Anterior cingulate cortex (tissue), 58 donors: ENCODE measurements around the gene MAP4K2.

Source experiments
- DNase-seq, 58 donors: peaks; one replicate each; lab custom pipeline; 2025; lab: John Stamatoyannopoulos, UW

The MAP4K2 gene

DNA sequence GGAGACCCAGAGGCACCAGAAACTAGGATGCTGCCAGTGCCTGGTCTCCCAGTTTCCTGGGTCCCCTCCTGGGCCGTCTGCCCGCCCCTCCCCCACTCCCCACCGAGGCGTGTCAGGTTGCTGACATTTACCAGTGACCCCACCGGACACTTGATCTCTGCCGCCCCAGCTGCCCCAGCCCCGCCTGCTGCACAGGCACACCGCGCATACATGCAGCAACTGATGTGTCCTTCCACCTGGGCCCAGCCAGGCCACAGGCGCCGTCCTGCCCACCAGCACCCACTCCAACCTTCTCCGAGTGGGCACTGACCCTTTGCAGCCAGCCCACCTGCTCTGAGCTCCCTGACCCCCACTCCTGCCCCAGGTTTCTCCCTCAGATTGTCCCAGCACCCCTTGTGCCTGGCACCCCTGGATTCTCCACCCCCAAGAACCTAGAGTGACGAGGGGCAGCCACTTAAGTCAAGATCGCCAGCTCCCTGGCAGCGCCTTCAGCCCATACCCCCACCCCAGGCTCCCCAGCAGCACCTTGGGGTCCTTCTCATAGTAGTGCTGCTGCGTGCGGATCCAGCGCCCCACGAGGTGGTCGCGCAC, 43.8 kb downstream of the MAP4K2 start:
- no peak for DNase-seq

DNA sequence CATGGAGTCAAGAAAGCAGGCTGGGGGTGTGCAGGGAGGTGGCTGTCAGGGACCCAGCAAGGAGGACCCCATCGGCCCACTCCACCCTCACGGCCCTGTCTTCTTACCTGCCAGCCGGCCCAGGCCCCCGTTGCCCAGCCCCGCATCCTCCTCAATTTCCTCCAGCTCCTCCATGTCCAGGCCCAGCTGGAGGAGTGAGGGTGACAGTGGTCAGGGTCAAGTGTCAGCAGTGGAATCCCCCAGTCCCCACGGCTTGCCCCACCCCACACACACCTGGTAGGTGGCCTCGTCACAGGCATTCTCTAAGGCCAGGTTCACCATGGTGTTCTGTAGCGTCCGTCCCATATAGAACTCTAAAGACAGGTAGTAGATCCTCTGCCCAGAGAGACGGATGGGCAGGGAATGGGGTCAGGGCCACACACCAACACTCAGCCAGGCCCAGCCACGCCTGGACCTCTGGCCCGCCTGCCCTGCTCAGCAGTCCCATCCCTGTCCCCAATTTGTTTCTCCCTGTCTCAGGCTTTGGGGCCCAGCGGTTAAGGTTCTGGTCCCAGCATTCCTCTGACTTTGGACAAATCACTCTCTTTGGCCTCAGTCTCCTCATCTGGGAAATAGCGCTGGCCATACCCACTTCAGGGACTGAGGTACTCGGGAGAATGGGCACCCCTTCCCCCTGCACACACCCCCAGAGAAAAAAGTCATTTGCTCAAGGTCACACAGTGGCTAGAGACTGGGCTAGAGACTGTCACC, 44.5 kb downstream of the MAP4K2 start:
- DNase-seq = no peak

DNA sequence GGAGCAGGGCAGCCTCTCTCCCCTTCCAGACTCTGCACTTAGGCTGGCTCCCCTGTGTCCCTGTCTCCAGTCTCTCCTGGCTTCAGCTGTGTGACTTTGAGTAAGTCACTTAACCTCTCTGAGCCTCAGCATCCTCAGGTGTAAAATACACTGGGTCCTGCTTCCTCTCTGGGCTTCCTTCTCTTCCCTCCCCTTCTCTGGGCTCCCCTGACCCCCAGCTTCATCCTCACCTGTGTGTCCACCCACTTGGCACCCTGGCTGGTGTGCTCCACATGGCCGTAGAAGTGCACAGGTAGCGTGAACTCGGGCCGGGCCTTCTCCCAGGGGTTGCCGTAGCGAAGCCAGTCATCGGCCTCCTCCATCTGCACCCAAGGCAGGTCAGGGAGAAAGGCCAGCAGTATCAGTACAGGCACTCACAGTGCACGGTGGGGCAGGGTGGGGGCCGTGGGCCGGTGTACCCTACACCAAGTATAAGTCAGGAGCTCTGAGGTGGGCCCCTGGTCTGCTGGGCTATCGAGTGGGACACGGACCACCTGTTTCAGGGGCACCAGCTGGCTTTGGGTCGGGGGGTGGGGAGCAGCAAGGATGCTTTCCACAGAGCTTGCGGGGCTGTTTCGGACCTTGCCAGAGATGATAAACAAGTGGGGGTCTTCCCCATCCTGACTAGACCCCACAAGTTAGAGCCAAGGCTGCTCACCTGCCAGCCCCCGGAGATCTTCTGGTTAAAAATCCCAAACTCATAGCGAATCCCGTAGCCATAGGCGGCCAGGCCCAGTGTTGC, 45.3 kb downstream of the MAP4K2 start:
- DNase-seq = no peak

DNA sequence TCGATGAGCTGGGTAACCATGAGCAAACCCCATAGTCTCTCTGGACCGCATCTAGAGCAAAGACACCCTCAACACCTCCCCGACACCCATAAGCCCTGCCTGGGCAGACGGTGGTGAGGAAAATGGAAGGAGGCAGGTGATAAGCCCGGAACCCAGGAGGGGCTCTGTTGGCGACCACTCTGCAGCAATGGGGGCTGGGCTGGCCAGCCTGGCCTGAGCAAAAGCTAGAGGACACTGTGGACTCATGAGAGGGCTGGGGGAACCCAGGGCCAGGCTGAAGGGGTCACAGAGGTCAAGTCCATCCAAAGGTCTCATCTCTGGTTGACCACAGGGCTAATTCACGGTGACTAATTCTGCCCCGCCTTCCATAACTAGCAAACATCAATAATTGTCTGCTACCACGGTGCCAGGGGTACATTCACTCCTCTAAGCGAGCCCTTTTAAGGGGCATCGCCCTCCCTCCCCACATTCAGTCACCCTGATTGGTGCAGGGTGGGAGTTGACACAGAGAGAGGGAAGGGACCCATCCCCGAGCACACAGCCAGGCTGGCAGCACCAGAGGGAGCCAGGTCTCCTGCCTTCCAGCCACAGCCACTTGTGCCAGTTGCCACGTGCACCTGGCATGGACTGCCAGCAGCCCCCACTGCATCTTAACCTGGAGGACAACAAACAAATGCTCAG, 47.2 kb downstream of the MAP4K2 start:
- no peak for DNase-seq

DNA sequence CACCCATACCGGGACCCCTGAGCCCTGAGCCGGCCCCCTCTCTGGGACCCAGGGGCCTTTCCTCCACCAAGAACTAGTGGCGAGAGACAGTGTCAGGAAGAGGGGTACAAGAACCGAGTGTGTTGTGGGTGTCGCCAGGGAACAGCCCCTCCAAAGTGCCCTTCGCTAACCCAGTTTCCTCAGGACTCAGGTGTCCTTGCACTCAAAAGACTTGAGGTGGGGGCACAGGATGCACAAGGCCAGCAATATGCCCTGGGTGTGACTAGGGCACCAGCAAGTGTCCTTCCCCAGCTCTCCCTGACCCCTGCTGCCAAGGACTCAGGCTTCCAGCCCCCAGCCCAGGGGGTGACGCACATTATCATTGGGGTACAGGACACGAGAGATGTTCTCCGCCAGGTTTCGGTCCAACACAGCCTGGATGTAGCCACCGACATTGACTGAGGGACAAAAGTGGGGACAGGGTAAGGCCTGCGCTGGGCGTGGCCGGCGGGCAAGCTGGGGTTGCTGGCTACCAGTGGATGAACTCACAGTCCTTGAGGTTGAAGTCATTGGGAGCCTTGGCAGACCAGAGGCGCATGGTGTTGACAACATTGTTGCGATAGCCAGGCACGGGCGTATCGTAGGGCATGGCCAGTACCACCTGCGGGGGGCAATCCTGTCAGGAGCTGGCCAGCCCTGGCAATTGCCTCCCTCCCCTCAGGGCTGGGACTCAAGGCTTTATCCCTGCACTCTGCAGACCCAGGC, 47.9 kb downstream of the MAP4K2 start:
- DNase-seq = no peak

DNA sequence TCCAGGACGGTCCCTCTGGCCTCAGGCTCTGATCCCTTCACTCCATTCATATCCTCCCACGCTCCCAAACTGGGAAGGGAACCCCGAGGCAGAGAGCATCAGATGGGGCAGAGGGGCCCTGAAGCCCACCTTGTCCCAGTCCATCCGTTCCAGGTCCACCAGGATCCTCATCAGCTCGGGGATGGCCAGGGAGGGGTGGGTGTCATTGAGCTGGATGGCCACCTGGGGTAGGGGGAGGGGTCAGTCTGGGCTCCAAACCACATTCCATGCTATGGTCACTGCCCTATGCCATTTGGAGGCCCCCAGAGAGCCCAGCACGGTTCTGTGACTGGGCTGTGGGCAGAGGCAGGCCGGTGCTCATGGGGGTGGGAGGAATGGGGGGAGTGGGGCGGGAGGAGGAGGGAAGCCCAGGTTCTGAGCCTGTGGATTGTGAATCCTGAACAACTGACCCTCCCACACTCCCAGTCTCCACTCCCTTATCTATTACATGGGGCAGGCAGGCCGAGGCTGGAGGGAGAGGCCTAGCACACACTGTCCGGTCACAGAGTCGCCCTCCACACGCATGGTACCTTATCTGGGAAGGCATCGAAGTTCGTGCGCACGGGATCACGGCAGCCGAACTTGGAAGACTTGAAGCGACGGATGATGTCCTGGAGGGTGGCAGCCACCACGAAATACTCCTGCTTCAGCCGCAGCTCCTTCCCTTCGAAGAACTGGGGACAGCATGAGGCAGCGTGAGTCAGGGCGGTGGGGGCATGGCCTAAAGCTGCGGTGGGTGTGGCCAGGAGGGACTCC, 48.7 kb downstream of the MAP4K2 start:
- no peak for DNase-seq

DNA sequence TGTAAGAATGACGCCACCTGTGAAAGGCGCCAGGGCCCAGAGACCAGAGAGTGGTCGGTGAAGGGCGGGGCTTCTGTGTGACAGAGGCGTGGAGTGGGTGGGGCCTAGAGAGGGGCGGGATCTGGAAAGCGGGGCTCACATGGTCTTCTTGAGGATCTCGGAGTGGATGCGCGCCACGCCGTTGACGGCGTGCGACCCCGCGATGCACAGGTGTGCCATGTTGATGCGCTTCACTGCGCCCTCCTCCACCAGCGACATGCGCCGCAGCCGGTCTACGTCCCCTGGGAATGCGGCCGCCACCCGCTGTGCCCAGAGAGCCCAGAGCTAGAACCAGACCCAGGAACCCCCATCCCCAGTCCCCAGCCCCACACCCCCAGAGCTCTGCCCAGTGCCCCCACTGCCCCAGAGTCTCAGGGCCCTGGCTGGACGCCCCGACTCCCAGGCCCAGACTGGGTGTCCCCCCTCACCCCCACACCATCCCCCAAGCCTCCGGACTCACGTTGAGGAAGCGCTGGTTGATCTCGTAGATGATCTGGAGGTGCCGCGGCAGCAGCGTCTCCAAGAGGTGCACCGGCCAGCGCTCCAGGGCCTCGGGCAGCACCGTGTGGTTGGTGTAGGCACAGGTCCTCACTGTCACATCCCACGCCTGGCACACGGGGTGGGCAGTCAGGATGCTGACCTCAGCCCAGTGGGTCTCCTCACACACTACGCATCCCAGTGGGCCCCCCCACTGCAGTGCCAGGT, 49.5 kb downstream of the MAP4K2 start:
- DNase-seq = no peak

DNA sequence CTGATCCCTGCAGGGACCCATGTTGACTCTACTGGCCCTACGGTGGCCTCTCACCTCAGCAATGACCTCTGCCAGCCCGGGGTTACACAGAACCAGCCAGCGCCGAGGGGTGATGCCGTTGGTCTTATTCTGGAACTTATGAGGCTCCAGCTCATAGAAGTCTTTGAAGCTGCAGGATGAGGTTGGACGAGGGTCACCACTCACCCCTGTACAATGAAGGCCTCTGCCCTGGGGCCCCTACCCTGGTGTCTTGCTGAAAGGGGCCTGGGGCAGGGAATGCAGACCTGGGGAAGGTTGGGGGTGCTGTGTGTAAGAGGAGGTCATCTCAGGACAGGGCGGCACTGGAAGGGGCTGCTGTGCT, 50.0 kb downstream of the MAP4K2 start:
- no peak for DNase-seq

DNA sequence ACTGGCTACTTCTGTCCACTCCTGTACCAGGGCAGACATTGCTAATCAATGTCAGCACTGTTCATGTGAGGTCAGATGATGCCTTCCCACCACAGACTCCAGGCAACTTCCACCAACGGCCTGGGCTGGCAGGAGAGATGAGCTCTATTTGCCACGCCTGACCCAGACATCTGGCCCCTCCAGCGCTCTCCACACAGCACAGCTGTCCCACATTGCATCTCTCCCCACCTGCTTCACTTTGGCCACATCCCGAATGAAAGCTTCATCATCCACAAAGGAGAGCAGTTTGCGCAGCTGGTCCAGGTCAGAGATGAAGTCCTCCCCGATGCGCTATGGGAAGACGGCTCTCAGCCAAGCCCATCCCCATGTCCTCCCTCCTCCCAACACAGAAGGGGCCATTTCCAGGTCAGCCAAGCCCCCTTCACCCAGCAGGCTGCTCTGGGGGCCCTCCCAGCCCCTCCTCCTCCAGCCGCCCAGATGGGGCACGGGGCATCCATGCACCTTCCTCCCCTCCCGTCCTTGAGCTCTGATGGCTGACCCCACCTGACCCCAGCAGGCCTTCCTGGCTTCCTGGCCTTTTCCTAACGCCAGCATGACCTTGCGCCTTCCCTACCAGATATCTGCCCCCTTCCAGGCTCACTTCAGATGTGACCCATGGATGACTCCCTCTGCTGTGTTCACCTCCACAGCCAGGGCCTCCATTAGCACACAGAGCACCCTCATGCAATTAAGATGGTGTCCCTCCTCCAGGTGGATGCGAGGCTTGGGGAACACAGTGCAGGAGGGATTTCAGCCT, 50.6 kb downstream of the MAP4K2 start:
- DNase-seq = no peak

DNA sequence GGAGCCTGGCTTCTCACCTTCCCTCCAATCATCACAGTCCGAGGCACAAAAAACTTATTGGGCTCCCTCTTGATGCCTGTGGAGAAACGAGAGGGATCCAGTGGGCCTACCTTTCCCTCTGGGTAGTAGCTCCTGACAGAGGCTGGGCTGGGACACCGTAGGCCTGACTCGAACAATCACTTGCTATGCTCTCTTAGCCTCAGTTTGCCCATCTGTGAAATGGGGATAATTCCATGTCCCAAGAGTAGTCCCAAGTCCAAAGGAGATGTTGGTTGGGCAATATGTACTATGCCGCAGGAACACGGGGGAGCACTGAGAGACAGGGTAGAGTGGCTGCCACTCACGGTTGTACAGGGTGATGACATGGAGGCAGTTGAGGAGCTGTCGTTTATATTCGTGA, 51.4 kb downstream of the MAP4K2 start:
- no peak for DNase-seq

DNA sequence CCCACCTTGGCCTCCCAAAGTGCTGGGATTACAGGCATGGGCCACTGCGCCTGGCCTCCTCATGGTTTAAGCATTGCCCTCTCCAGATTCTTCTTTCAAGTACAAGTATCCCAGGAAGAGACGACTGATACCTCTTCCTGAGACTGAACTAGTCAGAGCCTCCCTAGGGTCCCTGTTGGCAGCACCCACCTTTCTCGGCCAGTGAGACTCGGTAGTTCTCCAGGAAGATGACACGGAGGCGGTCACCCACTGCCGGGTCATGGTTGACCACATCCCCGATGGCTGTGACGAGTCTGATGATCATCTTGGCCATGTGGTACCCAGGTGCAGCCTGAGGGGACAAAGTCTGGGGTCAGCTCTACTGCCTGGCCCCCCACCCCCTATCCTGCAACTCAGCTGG, 51.9 kb downstream of the MAP4K2 start:
- DNase-seq = no peak

DNA sequence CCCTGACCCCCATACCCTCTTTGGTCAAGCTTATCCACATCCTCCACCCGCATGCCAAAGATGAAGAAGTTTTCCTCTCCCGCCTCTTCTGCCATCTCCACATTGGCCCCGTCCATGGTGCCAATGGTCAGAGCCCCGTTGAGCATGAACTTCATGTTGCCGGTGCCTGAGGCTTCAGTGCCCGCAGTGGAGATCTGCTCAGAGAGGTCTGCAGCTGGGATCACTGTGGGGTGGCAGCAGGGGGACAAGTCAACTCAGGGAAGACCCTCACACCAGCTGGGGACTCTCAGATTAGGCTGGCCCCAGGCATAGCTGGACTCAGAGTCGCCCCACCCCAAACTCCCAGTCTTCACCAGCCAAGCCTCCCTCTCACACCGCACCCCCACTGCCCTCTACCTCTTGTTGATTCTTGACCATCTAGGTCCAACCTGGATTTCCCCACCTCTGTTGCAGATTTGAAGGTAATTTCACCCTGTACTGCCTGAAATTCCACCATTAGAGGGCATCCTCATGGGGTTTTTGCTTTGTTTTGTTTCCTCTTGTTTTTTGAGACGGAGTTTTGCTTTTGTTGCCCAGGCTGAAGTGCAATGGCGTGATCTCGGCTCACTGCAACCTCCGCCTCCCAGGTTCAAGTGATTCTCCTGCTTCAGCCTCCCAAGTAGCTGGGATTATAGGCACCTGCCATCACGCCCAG, 52.5 kb downstream of the MAP4K2 start:
- DNase-seq = no peak

DNA sequence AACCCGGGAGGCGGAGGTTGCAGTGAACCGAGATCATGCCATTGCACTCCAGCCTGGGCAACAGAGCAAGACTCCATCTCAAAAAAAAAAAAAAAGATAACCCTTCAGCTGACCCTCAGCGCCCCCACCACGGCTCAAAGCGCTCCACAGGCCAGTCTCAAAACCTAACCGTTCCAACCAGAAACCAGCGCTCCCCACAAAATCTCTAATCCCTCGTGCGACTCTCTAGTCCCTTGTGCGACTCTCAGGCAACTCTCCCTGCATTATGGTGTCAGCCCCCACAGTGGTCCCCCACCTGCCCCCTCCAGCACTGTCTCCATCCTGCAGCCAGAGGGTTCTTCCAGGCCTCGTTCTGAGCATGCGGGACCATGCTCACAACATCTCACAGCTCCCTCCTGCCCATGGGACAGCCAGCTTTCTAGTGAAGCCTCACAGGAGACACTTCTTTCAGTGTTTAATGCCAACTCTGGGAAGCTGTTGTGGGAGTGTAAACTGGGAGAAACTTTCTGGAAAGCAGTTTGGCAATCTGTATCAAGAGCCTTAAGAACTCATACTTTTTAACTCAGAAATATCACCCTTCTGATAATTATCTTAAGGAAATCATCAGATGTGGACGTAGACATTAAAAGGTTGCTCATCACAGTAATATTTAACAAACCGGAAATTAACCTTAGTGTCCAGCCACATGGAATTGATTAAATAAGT, 54.9 kb downstream of the MAP4K2 start:
- no peak for DNase-seq

DNA sequence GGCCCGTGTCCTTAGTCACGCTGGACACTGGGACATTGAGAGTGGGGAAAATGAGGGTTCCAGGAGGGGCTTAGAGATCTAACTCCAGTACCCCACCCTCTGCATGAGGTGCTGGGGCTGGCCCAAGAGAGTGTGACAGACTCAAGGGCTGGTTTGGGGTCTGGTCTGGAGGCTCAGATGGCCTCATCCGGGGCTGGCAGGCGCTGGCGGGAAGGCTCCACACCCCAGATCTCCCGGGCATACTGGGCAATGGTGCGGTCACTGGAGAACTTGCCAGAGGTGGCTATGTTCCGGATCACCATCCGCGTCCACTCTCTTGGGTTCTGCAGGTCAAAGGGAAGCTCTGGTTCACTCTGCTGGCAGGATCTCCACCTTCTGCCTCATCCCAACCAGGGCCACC, 56.5 kb downstream of the MAP4K2 start:
- DNase-seq = no peak

DNA sequence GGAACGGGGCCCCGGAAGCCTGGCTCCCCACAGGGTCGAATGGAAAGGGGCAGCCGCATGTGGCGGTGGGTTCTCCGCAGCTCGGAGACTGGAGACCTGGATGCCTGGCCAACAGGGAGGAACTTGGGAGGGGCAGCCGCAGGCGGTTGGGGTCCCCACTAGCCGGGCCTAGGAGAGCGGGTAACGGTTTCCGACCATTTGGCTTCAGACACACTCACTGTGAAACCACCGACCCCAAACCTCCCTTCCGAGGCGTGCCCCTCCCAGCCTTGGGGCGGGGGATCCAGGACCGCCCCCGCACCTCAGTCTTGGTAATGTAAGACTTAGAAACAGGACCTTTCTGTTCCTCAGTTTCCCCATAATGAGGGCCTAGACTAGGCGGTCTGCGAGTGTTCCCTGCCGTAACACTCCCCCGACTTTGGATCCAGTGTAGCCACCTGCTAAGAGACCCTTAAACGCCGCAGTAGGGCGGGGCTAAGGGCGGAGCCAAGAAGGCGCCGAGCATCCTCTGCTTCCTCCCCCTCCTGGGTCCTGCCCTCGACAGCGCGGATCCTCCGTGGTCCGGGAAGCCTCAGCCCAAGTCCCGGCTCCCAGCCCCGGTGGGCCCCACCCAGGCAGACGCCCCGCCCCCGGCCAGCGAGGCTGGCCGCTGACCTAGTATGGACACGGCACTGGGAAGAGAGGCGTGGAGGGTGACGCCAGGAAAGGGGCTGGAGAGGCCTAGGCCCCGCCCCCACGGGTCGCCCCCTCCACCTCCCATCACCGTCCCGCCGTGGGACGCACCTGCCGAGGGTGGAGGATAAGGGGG, 57.3 kb downstream of the MAP4K2 start:
- peak in 36 of 58 donors; percentile 17 to 80 (median 39) for DNase-seq

DNA sequence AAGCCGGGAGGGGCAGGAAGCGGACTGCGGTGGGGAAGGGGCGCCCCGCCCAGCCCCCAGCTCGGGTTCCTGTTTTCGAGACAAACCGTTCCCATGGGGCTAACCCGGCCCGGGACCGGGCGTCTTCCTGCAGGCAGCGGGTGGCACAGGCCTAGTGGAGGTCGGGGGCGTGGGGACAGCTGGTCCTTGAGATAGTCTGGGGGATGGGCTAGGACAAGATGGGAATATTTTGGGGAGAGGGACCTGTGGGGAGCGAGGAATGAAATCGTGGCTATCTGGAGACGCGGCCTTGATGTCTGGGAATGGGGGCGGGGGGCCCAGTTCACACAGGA, 57.9 kb downstream of the MAP4K2 start:
- peak in 21 of 58 donors; percentile 10 to 49 (median 26) for DNase-seq
